ENCODE data around the gene HEATR5A. TPM values are rescaled to one million over a fixed set of nuclear protein-coding genes. Genes with fewer than 3 reads are reported as not detected.

The HEATR5A gene
- total RNA-seq, 3 donors from 2014 or later (not counting 1 experiment from before 2014, with no cell fraction given): 12.1 to 23.9 (median 15.1) TPM

DNA sequence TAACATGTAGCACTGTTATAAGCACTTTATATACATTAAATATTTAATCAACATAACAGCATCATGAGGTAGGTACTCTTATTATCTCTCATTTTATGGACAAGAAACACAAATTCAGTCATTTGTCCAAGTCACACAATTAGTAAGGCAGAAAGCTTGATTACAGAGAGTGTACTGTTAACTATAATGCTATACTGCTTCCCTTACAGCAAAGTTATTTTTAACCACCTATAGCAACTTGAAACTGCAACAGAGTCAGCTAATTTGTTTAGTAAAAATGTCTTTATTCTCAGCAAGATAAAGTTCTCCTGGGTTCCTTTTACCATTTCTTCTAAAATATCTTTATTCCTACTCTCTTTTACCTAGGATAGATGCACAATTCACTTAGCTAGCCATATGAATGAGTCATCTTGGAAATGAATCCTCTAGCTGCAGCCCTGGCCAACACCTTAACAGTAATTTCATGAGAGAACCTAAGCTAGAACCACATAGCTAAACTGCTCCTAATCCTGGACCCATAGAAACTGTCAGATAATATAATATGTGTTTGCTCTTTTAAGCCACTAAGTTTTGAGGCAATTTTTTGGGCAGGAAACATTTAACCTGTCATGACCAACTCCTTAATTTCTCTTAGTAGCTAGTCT lies 122.5 kb downstream of the HEATR5A start:
- intact Hi-C loops (cut with micrococcal nuclease): no loop called here
- Mint-ChIP-seq H3K27me3 (ENCODE audit: low read depth in 2 of 2) (no peaks in the 10 kb centered on the region), H3K4me1 (no peaks in the 10 kb centered on the region), H3K4me3 (no peak overlapping the region), H3K36me3 (no peaks in the 10 kb centered on the region), H3K27ac (no peak overlapping the region), H3K9me3 (no peaks in the 10 kb centered on the region)
- ATAC-seq (no peak), DNase-seq (no peak)
- Histone ChIP-seq H3K27ac (ENCODE audit: low read length) (no peak overlapping the region), H3K9me3 (ENCODE audit: control insufficient read depth, insufficient read depth, low read length) (no peaks in the 10 kb centered on the region), H3K27me3 (ENCODE audit: control insufficient read depth, insufficient read depth, low read length) (no peaks in the 10 kb centered on the region), H3K4me1 (ENCODE audit: control insufficient read depth, insufficient read depth, low read length) (no peaks in the 10 kb centered on the region), H3K36me3 (ENCODE audit: control insufficient read depth, insufficient read depth, low read length) (peaks cover 13% of the 10 kb centered on the region), H3K4me3 (ENCODE audit: low read length) (no peak overlapping the region)
- TF ChIP-seq, protein P1, sequence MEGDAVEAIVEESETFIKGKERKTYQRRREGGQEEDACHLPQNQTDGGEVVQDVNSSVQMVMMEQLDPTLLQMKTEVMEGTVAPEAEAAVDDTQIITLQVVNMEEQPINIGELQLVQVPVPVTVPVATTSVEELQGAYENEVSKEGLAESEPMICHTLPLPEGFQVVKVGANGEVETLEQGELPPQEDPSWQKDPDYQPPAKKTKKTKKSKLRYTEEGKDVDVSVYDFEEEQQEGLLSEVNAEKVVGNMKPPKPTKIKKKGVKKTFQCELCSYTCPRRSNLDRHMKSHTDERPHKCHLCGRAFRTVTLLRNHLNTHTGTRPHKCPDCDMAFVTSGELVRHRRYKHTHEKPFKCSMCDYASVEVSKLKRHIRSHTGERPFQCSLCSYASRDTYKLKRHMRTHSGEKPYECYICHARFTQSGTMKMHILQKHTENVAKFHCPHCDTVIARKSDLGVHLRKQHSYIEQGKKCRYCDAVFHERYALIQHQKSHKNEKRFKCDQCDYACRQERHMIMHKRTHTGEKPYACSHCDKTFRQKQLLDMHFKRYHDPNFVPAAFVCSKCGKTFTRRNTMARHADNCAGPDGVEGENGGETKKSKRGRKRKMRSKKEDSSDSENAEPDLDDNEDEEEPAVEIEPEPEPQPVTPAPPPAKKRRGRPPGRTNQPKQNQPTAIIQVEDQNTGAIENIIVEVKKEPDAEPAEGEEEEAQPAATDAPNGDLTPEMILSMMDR (IDR thresholded peaks at IDR 0.05): no peak

DNA sequence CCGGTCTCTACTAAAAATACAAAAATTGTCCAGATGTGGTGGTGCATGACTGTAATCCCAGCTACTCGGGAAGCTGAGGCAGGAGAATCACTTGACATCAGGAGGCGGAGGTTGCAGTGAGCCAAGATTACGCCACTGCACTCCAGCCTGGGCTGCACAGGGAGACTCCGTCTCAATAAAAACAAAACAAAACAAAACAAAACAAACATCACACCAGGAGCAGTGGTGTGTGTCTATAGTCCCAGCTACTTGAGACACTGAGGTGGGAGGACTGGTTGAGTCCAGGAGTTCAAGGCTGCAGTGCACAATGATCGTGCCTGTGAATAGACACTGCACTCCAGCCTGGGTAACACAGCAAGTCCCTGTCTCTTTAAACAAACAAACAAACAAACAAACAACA lies 123.2 kb downstream of the HEATR5A start:
- ATAC-seq (no peak), DNase-seq (no peak)
- no peak overlapping the region for H3K27ac ChIP-seq (ENCODE audit: low read length)
- H3K27me3 ChIP-seq (ENCODE audit: control insufficient read depth, insufficient read depth, low read length): no peaks in the 10 kb centered on the region
- no peaks in the 10 kb centered on the region for H3K9me3 Mint-ChIP-seq
- intact Hi-C loops (cut with micrococcal nuclease): no loop called here
- no peaks in the 10 kb centered on the region for H3K4me1 Mint-ChIP-seq
- TF ChIP-seq, protein P1 (IDR thresholded peaks at IDR 0.05): no peak
- H3K27ac Mint-ChIP-seq: no peak overlapping the region
- no peak overlapping the region for H3K4me3 Mint-ChIP-seq
- no peaks in the 10 kb centered on the region for H3K27me3 Mint-ChIP-seq (ENCODE audit: low read depth in 2 of 2)
- WGBS (ENCODE audit: insufficient coverage): 98% methylated on average over 5 of the region's 6 CpGs
- no peaks in the 10 kb centered on the region for H3K36me3 Mint-ChIP-seq
- H3K9me3 ChIP-seq (ENCODE audit: control insufficient read depth, insufficient read depth, low read length): no peaks in the 10 kb centered on the region
- H3K4me1 ChIP-seq (ENCODE audit: control insufficient read depth, insufficient read depth, low read length): no peaks in the 10 kb centered on the region
- H3K36me3 ChIP-seq (ENCODE audit: control insufficient read depth, insufficient read depth, low read length): peaks cover 10% of the 10 kb centered on the region
- H3K4me3 ChIP-seq (ENCODE audit: low read length): no peak overlapping the region

DNA sequence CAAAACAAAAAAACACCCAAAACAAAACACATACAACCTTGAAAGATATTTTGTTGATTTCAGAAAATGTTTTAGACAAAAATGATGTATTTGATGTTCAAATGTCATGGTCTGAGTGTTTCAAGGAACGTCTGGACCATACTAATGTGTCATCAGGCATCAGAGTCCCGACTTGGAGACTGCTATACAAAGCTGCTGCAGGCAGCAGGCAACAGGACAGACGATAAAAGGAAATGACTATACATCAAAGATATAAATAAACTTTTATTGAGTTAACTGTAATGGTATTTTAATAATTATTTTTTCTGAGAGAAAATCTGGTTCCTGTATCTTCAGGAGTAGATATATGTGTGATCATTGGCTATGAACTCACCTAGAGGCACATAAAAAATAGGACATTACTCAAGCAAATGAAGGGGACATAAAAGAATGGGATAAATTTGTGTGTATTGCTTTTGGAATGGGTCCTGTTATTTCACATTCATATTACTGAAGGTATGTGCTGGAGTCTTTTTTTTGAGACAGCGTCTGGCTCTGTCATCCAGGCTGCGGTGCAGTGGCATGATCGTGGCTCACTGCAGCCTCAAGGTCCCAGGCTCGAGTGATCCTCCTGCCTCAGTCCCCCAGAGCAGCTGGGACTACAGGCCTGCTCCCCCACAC lies 125.5 kb downstream of the HEATR5A start:
- Histone ChIP-seq H3K36me3 (ENCODE audit: control insufficient read depth, insufficient read depth, low read length) (no peaks in the 10 kb centered on the region), H3K9me3 (ENCODE audit: control insufficient read depth, insufficient read depth, low read length) (no peaks in the 10 kb centered on the region), H3K27ac (ENCODE audit: low read length) (no peak overlapping the region), H3K4me3 (ENCODE audit: low read length) (no peak overlapping the region), H3K4me1 (ENCODE audit: control insufficient read depth, insufficient read depth, low read length) (no peaks in the 10 kb centered on the region), H3K27me3 (ENCODE audit: control insufficient read depth, insufficient read depth, low read length) (no peaks in the 10 kb centered on the region)
- DNase-seq (no peak), ATAC-seq (no peak)
- H3K27me3 Mint-ChIP-seq (ENCODE audit: low read depth in 2 of 2): no peaks in the 10 kb centered on the region
- intact Hi-C loops (cut with micrococcal nuclease): no loop called here
- H3K27ac Mint-ChIP-seq: no peak overlapping the region
- H3K36me3 Mint-ChIP-seq: no peaks in the 10 kb centered on the region
- no peak overlapping the region for H3K4me3 Mint-ChIP-seq
- TF ChIP-seq, protein P1 (IDR thresholded peaks at IDR 0.05): no peak
- H3K4me1 Mint-ChIP-seq: no peaks in the 10 kb centered on the region
- H3K9me3 Mint-ChIP-seq: no peaks in the 10 kb centered on the region
- 98% methylated on average over 6 of the region's 7 CpGs for WGBS (ENCODE audit: insufficient coverage)
